Stimulated activated naive CD8-positive, alpha-beta T cell treated with anti-CD3 and anti-CD28 coated beads, Interleukin-15, Interleukin-2, amounts not matched to agents 100 ng/mL and 50 ng/mL, for 24 hours (primary cell): ENCODE measurements around the gene SEMA5A.

Experiments used
- H3K27ac Mint-ChIP-seq: one replicate; pipeline ENCODE4 v1.8.0; 2021; ENCODE audit warnings: mild to moderate bottlenecking, mixed read lengths
- H3K27me3 Mint-ChIP-seq: one replicate; pipeline ENCODE4 v1.8.0; 2021; ENCODE audit warnings: mixed read lengths
- H3K36me3 Mint-ChIP-seq: one replicate; pipeline ENCODE4 v1.8.0; 2021; ENCODE audit warnings: low read depth, mixed read lengths
- H3K4me1 Mint-ChIP-seq: one replicate; pipeline ENCODE4 v1.8.0; 2021; ENCODE audit warnings: low read depth, mixed read lengths
- H3K4me3 Mint-ChIP-seq: one replicate; pipeline ENCODE4 v1.8.0; 2021; ENCODE audit warnings: mild to moderate bottlenecking, mixed read lengths
- H3K9me3 Mint-ChIP-seq: one replicate; pipeline ENCODE4 v1.8.0; 2021; ENCODE audit warnings: mixed read lengths

SEMA5A gene

GRCh38 chr5:9165546-9165945 is 380.3 kb downstream of the SEMA5A start:
- Mint-ChIP-seq H3K4me3 (no peak overlapping the region), H3K27ac (no peak overlapping the region), H3K36me3 (no peaks in the 10 kb centered on the region), H3K4me1 (no peaks in the 10 kb centered on the region), H3K27me3 (no peaks in the 10 kb centered on the region), H3K9me3 (no peaks in the 10 kb centered on the region)

- peaks cover 6% of the 10 kb centered on the region for H3K9me3 Mint-ChIP-seq
- H3K36me3 Mint-ChIP-seq = no peaks in the 10 kb centered on the region
- H3K27me3 Mint-ChIP-seq = no peaks in the 10 kb centered on the region
- H3K27ac Mint-ChIP-seq = no peak overlapping the region
- no peaks in the 10 kb centered on the region for H3K4me1 Mint-ChIP-seq
- H3K4me3 Mint-ChIP-seq = no peak overlapping the region
Observed at GRCh38 chr5:9160747-9161146, 385.1 kb downstream of the SEMA5A start.

GRCh38 chr5:9157811-9158210 is 388.1 kb downstream of the SEMA5A start:
- Mint-ChIP-seq H3K4me1 (no peaks in the 10 kb centered on the region), H3K27ac (no peak overlapping the region), H3K9me3 (peaks cover 6% of the 10 kb centered on the region), H3K36me3 (no peaks in the 10 kb centered on the region), H3K4me3 (no peak overlapping the region), H3K27me3 (no peaks in the 10 kb centered on the region)

- no peak overlapping the region for H3K27ac Mint-ChIP-seq
- no peaks in the 10 kb centered on the region for H3K27me3 Mint-ChIP-seq
- H3K36me3 Mint-ChIP-seq = no peaks in the 10 kb centered on the region
- peaks cover 6% of the 10 kb centered on the region for H3K9me3 Mint-ChIP-seq
- H3K4me3 Mint-ChIP-seq = no peak overlapping the region
- no peaks in the 10 kb centered on the region for H3K4me1 Mint-ChIP-seq
Observed at GRCh38 chr5:9157020-9157419, 388.9 kb downstream of the SEMA5A start.

GRCh38 chr5:9156282-9156681 is 389.6 kb downstream of the SEMA5A start:
- Mint-ChIP-seq H3K4me3 (no peak overlapping the region), H3K27ac (no peak overlapping the region), H3K9me3 (peaks cover 6% of the 10 kb centered on the region), H3K27me3 (no peaks in the 10 kb centered on the region), H3K36me3 (no peaks in the 10 kb centered on the region), H3K4me1 (no peaks in the 10 kb centered on the region)

DNA sequence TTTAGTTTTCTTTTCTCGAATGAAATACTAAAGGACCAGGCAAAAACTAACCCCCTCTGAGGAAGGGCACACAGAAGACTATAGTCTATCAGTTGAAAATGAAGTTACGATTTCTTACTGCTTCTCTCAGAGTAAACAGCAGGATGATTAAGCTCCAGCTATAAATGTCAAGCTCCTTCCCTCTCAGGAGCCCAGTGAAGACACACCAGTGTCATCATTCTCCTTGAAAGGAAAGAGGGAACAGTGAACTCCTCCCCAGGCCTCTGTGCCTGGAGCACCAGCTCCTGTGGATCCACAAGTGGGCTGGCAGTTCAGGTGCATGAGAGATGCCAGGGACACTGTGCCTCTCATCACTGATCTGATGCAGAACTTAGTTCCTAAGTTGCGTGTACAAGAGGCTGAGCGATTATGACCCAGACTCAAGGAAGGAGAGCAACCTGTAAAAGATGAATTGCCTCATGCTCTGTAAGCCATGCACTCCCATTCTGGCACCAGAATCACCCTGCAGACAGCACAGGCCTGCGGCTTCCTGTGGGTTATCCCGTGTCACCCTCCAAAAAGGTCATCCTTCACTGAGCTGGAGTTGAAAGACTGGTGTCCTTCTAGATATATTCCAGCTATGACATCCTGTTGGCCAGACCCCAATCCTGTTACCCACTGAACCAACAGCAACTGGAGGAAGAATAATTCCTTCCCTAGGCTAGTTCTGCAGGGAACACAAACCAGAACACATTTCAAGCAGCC is 394.0 kb downstream of the SEMA5A start:
- no peaks in the 10 kb centered on the region for H3K4me1 Mint-ChIP-seq
- H3K36me3 Mint-ChIP-seq = no peaks in the 10 kb centered on the region
- no peaks in the 10 kb centered on the region for H3K9me3 Mint-ChIP-seq
- H3K27me3 Mint-ChIP-seq = no peaks in the 10 kb centered on the region
- no peak overlapping the region for H3K27ac Mint-ChIP-seq
- no peak overlapping the region for H3K4me3 Mint-ChIP-seq

DNA sequence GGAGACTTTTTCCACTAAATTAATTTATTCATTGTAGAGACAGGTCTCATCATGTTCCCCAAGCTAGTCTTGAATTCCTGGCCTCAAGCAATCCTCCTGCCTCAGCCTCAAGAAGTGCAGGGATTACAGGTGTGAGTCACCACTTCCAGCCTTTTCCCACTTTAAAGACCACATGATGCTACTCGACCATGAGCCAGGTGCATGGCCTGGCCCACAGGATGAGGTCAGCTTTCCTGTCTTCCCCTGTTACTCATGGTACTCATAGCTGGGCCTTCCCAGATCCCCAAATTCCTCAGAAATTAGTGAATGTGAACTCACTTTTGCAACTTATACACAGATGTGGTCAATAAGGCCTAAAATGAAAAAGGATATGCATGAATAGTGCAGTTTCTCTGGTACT is 395.9 kb downstream of the SEMA5A start:
- H3K27me3 Mint-ChIP-seq = no peaks in the 10 kb centered on the region
- H3K4me1 Mint-ChIP-seq = no peaks in the 10 kb centered on the region
- no peaks in the 10 kb centered on the region for H3K36me3 Mint-ChIP-seq
- no peak overlapping the region for H3K27ac Mint-ChIP-seq
- H3K9me3 Mint-ChIP-seq = peaks cover 3% of the 10 kb centered on the region
- no peak overlapping the region for H3K4me3 Mint-ChIP-seq

DNA sequence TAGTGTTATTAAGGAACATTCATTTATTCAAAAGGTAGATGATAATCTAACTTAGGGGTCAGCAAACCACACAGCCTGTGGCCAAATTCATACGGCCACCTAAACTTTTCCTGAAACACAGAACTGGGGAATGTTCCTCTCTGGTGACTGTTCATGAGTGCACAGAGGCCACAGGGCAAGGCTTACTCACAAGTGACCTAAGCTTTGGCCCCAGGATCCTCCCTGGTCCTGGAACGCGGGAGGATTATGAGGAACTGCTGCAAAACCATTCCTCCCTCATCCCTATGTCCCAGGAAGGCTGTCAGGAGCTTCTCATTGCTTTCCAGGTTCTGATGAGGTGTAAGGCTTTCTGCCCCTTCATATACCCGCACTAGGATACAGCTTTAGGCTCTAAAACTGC is 397.6 kb downstream of the SEMA5A start:
- no peaks in the 10 kb centered on the region for H3K4me1 Mint-ChIP-seq
- H3K27me3 Mint-ChIP-seq = no peaks in the 10 kb centered on the region
- H3K4me3 Mint-ChIP-seq = no peak overlapping the region
- H3K9me3 Mint-ChIP-seq = peaks cover 3% of the 10 kb centered on the region
- H3K27ac Mint-ChIP-seq = no peak overlapping the region
- no peaks in the 10 kb centered on the region for H3K36me3 Mint-ChIP-seq

GRCh38 chr5:9140711-9141110 is 405.2 kb downstream of the SEMA5A start:
- H3K27me3 Mint-ChIP-seq = no peaks in the 10 kb centered on the region
- H3K4me3 Mint-ChIP-seq = no peak overlapping the region
- H3K4me1 Mint-ChIP-seq = no peaks in the 10 kb centered on the region
- H3K36me3 Mint-ChIP-seq = no peaks in the 10 kb centered on the region
- no peak overlapping the region for H3K27ac Mint-ChIP-seq
- peaks cover 19% of the 10 kb centered on the region for H3K9me3 Mint-ChIP-seq

- Mint-ChIP-seq H3K4me1 (no peaks in the 10 kb centered on the region), H3K4me3 (no peak overlapping the region), H3K36me3 (no peaks in the 10 kb centered on the region), H3K9me3 (peaks cover 23% of the 10 kb centered on the region), H3K27ac (no peak overlapping the region), H3K27me3 (no peaks in the 10 kb centered on the region)
Observed at GRCh38 chr5:9140202-9140601, 405.7 kb downstream of the SEMA5A start.

GRCh38 chr5:9139344-9139743 is 406.5 kb downstream of the SEMA5A start:
- Mint-ChIP-seq H3K4me1 (no peaks in the 10 kb centered on the region), H3K36me3 (no peaks in the 10 kb centered on the region), H3K27ac (no peak overlapping the region), H3K9me3 (peaks cover 23% of the 10 kb centered on the region), H3K4me3 (no peak overlapping the region), H3K27me3 (no peaks in the 10 kb centered on the region)

DNA sequence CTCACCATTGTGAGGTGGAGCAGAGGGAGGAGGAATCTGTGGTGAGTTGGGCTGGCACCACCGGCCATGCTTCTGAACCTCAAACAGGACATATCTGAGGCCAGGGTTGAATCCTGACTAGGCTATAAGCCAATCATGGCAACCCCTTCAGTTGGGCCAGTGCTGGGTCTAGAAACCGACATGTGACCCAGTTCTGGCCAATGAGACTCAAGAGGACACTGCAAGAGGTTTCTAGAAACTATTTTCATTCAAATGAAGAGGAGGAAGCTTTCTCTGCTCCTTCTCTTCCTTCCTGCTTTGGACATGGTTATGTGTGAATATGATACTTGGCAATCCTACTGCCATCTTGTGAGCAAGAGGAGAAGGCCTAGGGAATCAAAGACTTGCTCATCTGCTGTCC is 417.7 kb downstream of the SEMA5A start:
- Mint-ChIP-seq H3K36me3 (no peaks in the 10 kb centered on the region), H3K9me3 (peaks cover 13% of the 10 kb centered on the region), H3K4me1 (no peaks in the 10 kb centered on the region), H3K4me3 (no peak overlapping the region), H3K27me3 (no peaks in the 10 kb centered on the region), H3K27ac (no peak overlapping the region)

- Mint-ChIP-seq H3K27ac (no peak overlapping the region), H3K36me3 (no peaks in the 10 kb centered on the region), H3K9me3 (peaks cover 13% of the 10 kb centered on the region), H3K4me3 (no peak overlapping the region), H3K4me1 (no peaks in the 10 kb centered on the region), H3K27me3 (no peaks in the 10 kb centered on the region)
Observed at GRCh38 chr5:9126490-9126889, 419.4 kb downstream of the SEMA5A start.

DNA sequence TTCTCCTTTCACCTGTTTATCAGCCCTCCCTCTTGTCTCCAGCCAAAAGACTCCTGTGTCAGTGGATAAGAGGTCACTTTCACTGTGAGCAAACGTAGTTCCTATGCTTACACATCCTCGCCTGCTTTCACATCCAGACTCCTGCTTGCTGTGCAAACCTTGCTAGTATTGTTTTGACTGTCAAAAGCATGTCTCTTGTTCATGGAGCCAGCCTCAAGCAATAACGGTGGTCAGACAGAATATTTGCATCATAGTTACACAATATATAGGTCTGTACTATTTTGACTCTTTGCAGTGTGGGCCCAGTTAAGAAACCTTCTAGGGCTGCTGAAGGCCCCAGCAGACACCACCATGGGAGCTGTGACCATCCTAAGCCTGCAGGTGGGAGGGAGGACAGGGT is 420.0 kb downstream of the SEMA5A start:
- Mint-ChIP-seq H3K27me3 (no peaks in the 10 kb centered on the region), H3K27ac (no peak overlapping the region), H3K4me3 (no peak overlapping the region), H3K36me3 (no peaks in the 10 kb centered on the region), H3K9me3 (peaks cover 13% of the 10 kb centered on the region), H3K4me1 (no peaks in the 10 kb centered on the region)

DNA sequence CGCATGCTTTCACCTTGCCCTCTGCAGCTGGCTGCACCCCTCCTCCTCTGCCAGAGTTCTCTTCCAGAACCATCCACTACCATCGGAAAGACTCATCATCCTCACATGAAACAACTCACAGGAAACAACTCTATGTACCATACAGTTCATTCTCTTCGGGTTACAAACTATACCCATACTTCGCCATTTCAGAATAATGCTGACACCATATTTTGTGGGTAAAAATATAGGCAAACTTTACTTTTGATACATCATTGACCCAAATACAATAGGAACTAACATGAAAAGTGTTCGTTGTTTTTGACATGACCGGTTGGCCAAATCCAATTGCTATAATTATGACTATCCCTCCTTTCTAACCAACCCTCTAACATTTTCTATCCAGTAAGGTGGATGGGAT is 421.0 kb downstream of the SEMA5A start:
- Mint-ChIP-seq H3K27ac (no peak overlapping the region), H3K4me3 (no peak overlapping the region), H3K4me1 (no peaks in the 10 kb centered on the region), H3K9me3 (peaks cover 13% of the 10 kb centered on the region), H3K36me3 (no peaks in the 10 kb centered on the region), H3K27me3 (no peaks in the 10 kb centered on the region)

- H3K9me3 Mint-ChIP-seq = peaks cover 13% of the 10 kb centered on the region
Observed at GRCh38 chr5:9124071-9124470, 421.8 kb downstream of the SEMA5A start.

More at GRCh38 chr5:9124071-9124470, 421.8 kb downstream of the SEMA5A start:
- Mint-ChIP-seq H3K27me3 (no peaks in the 10 kb centered on the region), H3K27ac (no peak overlapping the region), H3K4me1 (no peaks in the 10 kb centered on the region), H3K36me3 (no peaks in the 10 kb centered on the region), H3K4me3 (no peak overlapping the region)
